GM18907 (cell line): ENCODE results near the gene SLC7A4.

Source experiments
- ATAC-seq: cut with Tn5 transposase; IDR thresholded peaks from one replicate; pipeline ENCODE4 v1.9.1; 2021; ENCODE audit warnings: mild to moderate bottlenecking, moderate library complexity; ENCODE audit not compliant: unreplicated experiment

SLC7A4 gene

GRCh38 chr22:20989323-20990138, 42.8 kb downstream of the SLC7A4 start:
- ATAC-seq = no peak

GRCh38 chr22:20988573-20989322, 43.6 kb downstream of the SLC7A4 start:
- ATAC-seq = no peak

- ATAC-seq = no peak
These were observed 45.0 kb downstream of the SLC7A4 start for GRCh38 chr22:20987375-20987774.

- no peak for ATAC-seq
These were observed 46.0 kb downstream of the SLC7A4 start for GRCh38 chr22:20986365-20986764.

- no peak for ATAC-seq
These were observed 46.6 kb downstream of the SLC7A4 start for GRCh38 chr22:20985720-20986119.

GRCh38 chr22:20983081-20983771, 49.1 kb downstream of the SLC7A4 start:
- no peak for ATAC-seq

- peak; percentile 15 for ATAC-seq
These were observed 49.8 kb downstream of the SLC7A4 start for GRCh38 chr22:20982563-20982882.

GRCh38 chr22:20981787-20982562, 50.4 kb downstream of the SLC7A4 start, which contains the start of gene LZTR1:
Gene LZTR1 (plus strand): TSS chr22:20982297. CDS start chr22:20982372, 75 bp downstream.
- ATAC-seq = peak; percentile 85

GRCh38 chr22:20980938-20981722, 51.2 kb downstream of the SLC7A4 start:
- ATAC-seq = no peak

- no peak for ATAC-seq
These were observed 51.8 kb downstream of the SLC7A4 start for GRCh38 chr22:20980523-20980922.

GRCh38 chr22:20979940-20980453, 52.4 kb downstream of the SLC7A4 start:
- ATAC-seq = no peak

- no peak for ATAC-seq
These were observed 53.0 kb downstream of the SLC7A4 start for GRCh38 chr22:20979243-20979809.
